GM23338 (cell line): Measurements from ENCODE around the gene GNG12. TPM values are rescaled to one million over a fixed set of nuclear protein-coding genes. Genes with fewer than 3 reads are reported as not detected.
A peak's percentile ranks its signal among the peaks of the same experiment; 100 is the strongest.

Experiments
- ATAC-seq: fragments of 200-7000 bp; cut with Tn5 transposase; 3 replicates; pipeline ENCODE4 v1.9.1; 2020
- DNase-seq: peaks from one replicate; pipeline ENCODE4 v3.0.0-alpha.2; 2015; ENCODE audit warnings: low spot score
- H2AFZ ChIP-seq: fragments of 200-600 bp; sonication (generic); 2 replicates; pipeline ENCODE4 v1.8.0; 2016; ENCODE audit warnings: antibody characterized with exemption, mild to moderate bottlenecking, moderate library complexity
- H3F3A ChIP-seq: fragments of 200-600 bp; sonication (generic); replicated peaks from 2 replicates; pipeline ENCODE4 v1.8.0; 2017; ENCODE audit warnings: antibody characterized with exemption, mixed run types, low read depth
- H3K27ac ChIP-seq: fragments of 200-600 bp; sonication (generic); 2 replicates; pipeline ENCODE4 v1.6.1; 2016; ENCODE audit warnings: low read depth
- H3K27me3 ChIP-seq: fragments of 200-600 bp; sonication (generic); 2 replicates; pipeline ENCODE4 v1.8.0; 2016; ENCODE audit warnings: mild to moderate bottlenecking, mixed run types, moderate library complexity; ENCODE audit not compliant: insufficient read depth
- H3K36me3 ChIP-seq: fragments of 200-600 bp; sonication (generic); 2 replicates; pipeline ENCODE4 v1.8.0; 2016; ENCODE audit warnings: mild to moderate bottlenecking; ENCODE audit not compliant: insufficient read depth
- H3K4me1 ChIP-seq: fragments of 200-600 bp; sonication (generic); 2 replicates; pipeline ENCODE4 v1.8.0; 2016; ENCODE audit warnings: mild to moderate bottlenecking, moderate library complexity; ENCODE audit not compliant: insufficient read depth
- H3K4me2 ChIP-seq: fragments of 200-600 bp; sonication (generic); 2 replicates; pipeline ENCODE4 v1.7.1; 2017; ENCODE audit warnings: mixed run types
- H3K4me3 ChIP-seq: fragments of 200-600 bp; sonication (generic); 2 replicates; pipeline ENCODE4 v1.6.1; 2016; ENCODE audit warnings: mixed run types
- H3K79me2 ChIP-seq: fragments of 200-600 bp; sonication (generic); replicated peaks from 2 replicates; pipeline ENCODE4 v1.8.0; 2017; ENCODE audit warnings: mild to moderate bottlenecking; ENCODE audit not compliant: insufficient read depth
- H3K9me2 ChIP-seq: fragments of 200-600 bp; sonication (generic); 2 replicates; pipeline ENCODE4 v1.8.0; 2017; ENCODE audit not compliant: insufficient read depth
- H4K20me1 ChIP-seq: fragments of 200-600 bp; sonication (generic); replicated peaks from 2 replicates; pipeline ENCODE4 v1.8.0; 2017; ENCODE audit warnings: mild to moderate bottlenecking; ENCODE audit not compliant: insufficient read depth
- H3K27ac Mint-ChIP-seq: 2 replicates; pipeline ENCODE4 v1.8.0; 2020; ENCODE audit warnings: inconsistent platforms, mild to moderate bottlenecking, moderate library complexity, mixed read lengths
- H3K27me3 Mint-ChIP-seq: 3 replicates; pipeline ENCODE4 v1.8.0; 2022; ENCODE audit warnings: low read depth, mild to moderate bottlenecking, moderate library complexity, mixed read lengths, inconsistent platforms; ENCODE audit not compliant: insufficient read depth, poor library complexity
- H3K36me3 Mint-ChIP-seq: 3 replicates; pipeline ENCODE4 v1.8.0; 2021; ENCODE audit warnings: low read depth, mild to moderate bottlenecking, inconsistent platforms, moderate library complexity, mixed read lengths
- H3K4me1 Mint-ChIP-seq: 3 replicates; pipeline ENCODE4 v1.8.0; 2020; ENCODE audit warnings: mild to moderate bottlenecking, inconsistent platforms, mixed read lengths
- H3K4me3 Mint-ChIP-seq: 3 replicates; pipeline ENCODE4 v1.8.0; 2021; ENCODE audit warnings: moderate library complexity, mild to moderate bottlenecking, inconsistent platforms, mixed read lengths
- H3K9me3 Mint-ChIP-seq: 3 replicates; pipeline ENCODE4 v1.8.0; 2020; ENCODE audit warnings: moderate library complexity, mild to moderate bottlenecking, inconsistent platforms, mixed read lengths
- CREB1 ChIP-seq: fragments of 250-450 bp; sonication (Bioruptor Pico); IDR thresholded peaks from 2 replicates; pipeline ENCODE4 v1.5.0; 2020; ENCODE audit warnings: low read depth, mild to moderate bottlenecking, moderate library complexity
- EZH2 ChIP-seq: fragments of 200-600 bp; sonication (generic); IDR thresholded peaks from one replicate; pipeline ENCODE4 v1.8.0; 2017; ENCODE audit warnings: antibody characterized with exemption, mild to moderate bottlenecking, low read depth; ENCODE audit not compliant: unreplicated experiment
- EZH2phosphoT487 ChIP-seq: fragments of 200-600 bp; sonication (generic); IDR thresholded peaks from one replicate; pipeline ENCODE4 v1.8.1; 2018; ENCODE audit warnings: antibody characterized with exemption; ENCODE audit not compliant: unreplicated experiment
- JUNB ChIP-seq: IDR thresholded peaks from one replicate; pipeline ENCODE4 v1.6.1; 2016; ENCODE audit warnings: antibody characterized with exemption; ENCODE audit not compliant: unreplicated experiment
- NANOG ChIP-seq: IDR thresholded peaks from 2 replicates; pipeline ENCODE4 v1.6.1; 2016; ENCODE audit warnings: antibody characterized with exemption, borderline replicate concordance
- POLR2AphosphoS5 ChIP-seq: IDR thresholded peaks from 2 replicates; pipeline ENCODE4 v1.6.1; 2016; ENCODE audit warnings: antibody characterized with exemption, low read depth
- STAT1 ChIP-seq: IDR thresholded peaks from one replicate; pipeline ENCODE4 v1.6.1; 2016; ENCODE audit warnings: antibody characterized with exemption; ENCODE audit not compliant: unreplicated experiment
- ZNF114 ChIP-seq: fragments of 250-450 bp; sonication (Bioruptor Pico); IDR thresholded peaks from 2 replicates; pipeline ENCODE4 v1.5.0; 2020; ENCODE audit warnings: mild to moderate bottlenecking, moderate library complexity
- ZNF331 ChIP-seq: fragments of 250-450 bp; sonication (Bioruptor Pico); IDR thresholded peaks from 2 replicates; pipeline ENCODE4 v1.5.0; 2020; ENCODE audit warnings: low read depth, mild to moderate bottlenecking, moderate library complexity
- polyA plus RNA-seq: library from polyadenylated mRNA; unstranded; fragments of >200 nt; fragmentation: Nextera tagmentation; extraction: Ambion mirVana; gene quantifications from 2 replicates; pipeline ENCODE4 v1.2.1, GENCODE V29; 2016
- total RNA-seq: library from RNA; depleted of rRNA; stranded (reverse); fragments of >200 nt; shearing (Covaris generic); gene quantifications from 2 replicates; pipeline ENCODE4 v1.2.3, GENCODE V29; 2014
- TF ChIP-seq, protein P1 (sequence below): fragments of 250-450 bp; sonication (Bioruptor Pico); IDR thresholded peaks from 2 replicates; pipeline ENCODE4 v1.5.0; 2020; ENCODE audit warnings: mild to moderate bottlenecking, moderate library complexity
- TF ChIP-seq, protein P2 (sequence below): IDR thresholded peaks from 2 replicates; pipeline ENCODE4 v1.6.1; 2016; ENCODE audit warnings: antibody characterized with exemption
- TF ChIP-seq, protein P3 (sequence below): IDR thresholded peaks from one replicate; pipeline ENCODE4 v1.6.1; 2018; ENCODE audit warnings: antibody characterized with exemption; ENCODE audit not compliant: unreplicated experiment
- TF ChIP-seq, protein P4 (sequence below), 2 experiments: fragments of 200-600 bp in 1 of 2; sonication (generic) in 1 of 2; conservative IDR thresholded peaks; 2 replicates each; pipeline versions ENCODE4 v1.5.1 to v1.6.1; 2016 to 2017; ENCODE audit warnings: antibody characterized with exemption in 2 of 2, low read depth in 2 of 2, mild to moderate bottlenecking in 2 of 2, moderate library complexity in 1 of 2

Gene GNG12
- total and polyA plus RNA-seq, 2 experiments from 2014 or later = 13.4 to 33.0 TPM

DNA sequence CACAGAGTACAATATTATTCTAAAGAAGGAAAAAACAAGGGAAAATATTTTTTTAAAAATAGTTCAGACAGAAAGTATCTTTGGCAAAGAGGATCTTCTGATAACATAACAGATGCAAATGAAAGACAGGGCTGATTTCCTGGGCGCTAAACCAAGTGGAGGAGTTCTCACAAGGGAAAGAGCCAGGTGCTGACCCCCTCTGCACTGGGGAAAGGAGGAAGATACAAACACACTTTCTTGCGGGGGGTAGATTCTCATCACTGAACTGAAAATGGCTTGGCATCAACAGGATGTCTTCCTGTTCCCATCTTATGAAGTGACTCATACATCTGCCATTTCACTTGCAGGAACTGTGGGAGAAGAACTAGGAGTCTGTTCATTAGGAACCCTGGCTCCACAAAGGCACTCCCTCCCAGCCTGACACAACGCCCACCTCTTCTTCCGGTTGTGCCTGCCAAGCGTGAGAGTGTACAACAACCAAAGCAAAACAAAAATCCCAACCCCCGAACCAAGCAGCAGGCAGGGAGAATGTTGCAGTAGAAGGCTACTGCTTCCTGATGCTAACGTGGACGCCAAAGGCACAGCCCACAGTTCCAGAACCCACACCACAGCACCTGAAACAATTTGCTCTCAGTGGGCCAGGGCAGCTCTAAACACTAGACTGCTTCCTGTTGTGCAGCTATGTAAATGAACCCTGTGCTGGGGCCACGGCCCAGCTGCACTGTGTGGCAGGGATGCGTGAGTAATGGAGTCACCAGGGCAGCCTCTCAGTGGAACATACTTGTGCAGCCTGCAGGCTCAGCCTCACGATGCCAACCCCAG lies 97.2 kb downstream of the GNG12 start:
- H3K27me3 ChIP-seq = no peaks in the 10 kb centered on the region
- H3K27ac Mint-ChIP-seq = no peak overlapping the region; the same call in 1 of the 2 replicates
- peaks cover 20% of the 10 kb centered on the region; the same call in 1 of the 2 replicates for H3K4me1 ChIP-seq
- peak overlapping the region; percentile 1; the same call in 1 of the 2 replicates for H3K27ac ChIP-seq
- no peaks in the 10 kb centered on the region for H3K79me2 ChIP-seq
- H3K4me3 ChIP-seq = no peak overlapping the region
- peak overlapping the region; percentile 32; the same call in 1 of the 2 replicates for H3K4me2 ChIP-seq
- ATAC-seq (peak; percentile 72), DNase-seq (no peak)
- H3K4me3 Mint-ChIP-seq = no peak overlapping the region
- no peak overlapping the region for H2AFZ ChIP-seq
- H3K9me3 Mint-ChIP-seq = no peaks in the 10 kb centered on the region
- H3K36me3 ChIP-seq = no peaks in the 10 kb centered on the region
- H3K4me1 Mint-ChIP-seq = peaks cover 30% of the 10 kb centered on the region
- H3K9me2 ChIP-seq = no peaks in the 10 kb centered on the region
- H3F3A ChIP-seq = no peaks in the 10 kb centered on the region
- H3K36me3 Mint-ChIP-seq = no peaks in the 10 kb centered on the region
- no peaks in the 10 kb centered on the region for H4K20me1 ChIP-seq
- peaks cover 2% of the 10 kb centered on the region for H3K27me3 Mint-ChIP-seq
- TF ChIP-seq ZNF331 (CRISPR knock-in tag) (no peak), EZH2 (no peak), JUNB (no peak), STAT1 (no peak), NANOG (no peak), POLR2AphosphoS5 (no peak), EZH2phosphoT487 (no peak), CREB1 (CRISPR knock-in tag) (no peak), ZNF114 (CRISPR knock-in tag) (no peak)
- TF ChIP-seq, protein P1, sequence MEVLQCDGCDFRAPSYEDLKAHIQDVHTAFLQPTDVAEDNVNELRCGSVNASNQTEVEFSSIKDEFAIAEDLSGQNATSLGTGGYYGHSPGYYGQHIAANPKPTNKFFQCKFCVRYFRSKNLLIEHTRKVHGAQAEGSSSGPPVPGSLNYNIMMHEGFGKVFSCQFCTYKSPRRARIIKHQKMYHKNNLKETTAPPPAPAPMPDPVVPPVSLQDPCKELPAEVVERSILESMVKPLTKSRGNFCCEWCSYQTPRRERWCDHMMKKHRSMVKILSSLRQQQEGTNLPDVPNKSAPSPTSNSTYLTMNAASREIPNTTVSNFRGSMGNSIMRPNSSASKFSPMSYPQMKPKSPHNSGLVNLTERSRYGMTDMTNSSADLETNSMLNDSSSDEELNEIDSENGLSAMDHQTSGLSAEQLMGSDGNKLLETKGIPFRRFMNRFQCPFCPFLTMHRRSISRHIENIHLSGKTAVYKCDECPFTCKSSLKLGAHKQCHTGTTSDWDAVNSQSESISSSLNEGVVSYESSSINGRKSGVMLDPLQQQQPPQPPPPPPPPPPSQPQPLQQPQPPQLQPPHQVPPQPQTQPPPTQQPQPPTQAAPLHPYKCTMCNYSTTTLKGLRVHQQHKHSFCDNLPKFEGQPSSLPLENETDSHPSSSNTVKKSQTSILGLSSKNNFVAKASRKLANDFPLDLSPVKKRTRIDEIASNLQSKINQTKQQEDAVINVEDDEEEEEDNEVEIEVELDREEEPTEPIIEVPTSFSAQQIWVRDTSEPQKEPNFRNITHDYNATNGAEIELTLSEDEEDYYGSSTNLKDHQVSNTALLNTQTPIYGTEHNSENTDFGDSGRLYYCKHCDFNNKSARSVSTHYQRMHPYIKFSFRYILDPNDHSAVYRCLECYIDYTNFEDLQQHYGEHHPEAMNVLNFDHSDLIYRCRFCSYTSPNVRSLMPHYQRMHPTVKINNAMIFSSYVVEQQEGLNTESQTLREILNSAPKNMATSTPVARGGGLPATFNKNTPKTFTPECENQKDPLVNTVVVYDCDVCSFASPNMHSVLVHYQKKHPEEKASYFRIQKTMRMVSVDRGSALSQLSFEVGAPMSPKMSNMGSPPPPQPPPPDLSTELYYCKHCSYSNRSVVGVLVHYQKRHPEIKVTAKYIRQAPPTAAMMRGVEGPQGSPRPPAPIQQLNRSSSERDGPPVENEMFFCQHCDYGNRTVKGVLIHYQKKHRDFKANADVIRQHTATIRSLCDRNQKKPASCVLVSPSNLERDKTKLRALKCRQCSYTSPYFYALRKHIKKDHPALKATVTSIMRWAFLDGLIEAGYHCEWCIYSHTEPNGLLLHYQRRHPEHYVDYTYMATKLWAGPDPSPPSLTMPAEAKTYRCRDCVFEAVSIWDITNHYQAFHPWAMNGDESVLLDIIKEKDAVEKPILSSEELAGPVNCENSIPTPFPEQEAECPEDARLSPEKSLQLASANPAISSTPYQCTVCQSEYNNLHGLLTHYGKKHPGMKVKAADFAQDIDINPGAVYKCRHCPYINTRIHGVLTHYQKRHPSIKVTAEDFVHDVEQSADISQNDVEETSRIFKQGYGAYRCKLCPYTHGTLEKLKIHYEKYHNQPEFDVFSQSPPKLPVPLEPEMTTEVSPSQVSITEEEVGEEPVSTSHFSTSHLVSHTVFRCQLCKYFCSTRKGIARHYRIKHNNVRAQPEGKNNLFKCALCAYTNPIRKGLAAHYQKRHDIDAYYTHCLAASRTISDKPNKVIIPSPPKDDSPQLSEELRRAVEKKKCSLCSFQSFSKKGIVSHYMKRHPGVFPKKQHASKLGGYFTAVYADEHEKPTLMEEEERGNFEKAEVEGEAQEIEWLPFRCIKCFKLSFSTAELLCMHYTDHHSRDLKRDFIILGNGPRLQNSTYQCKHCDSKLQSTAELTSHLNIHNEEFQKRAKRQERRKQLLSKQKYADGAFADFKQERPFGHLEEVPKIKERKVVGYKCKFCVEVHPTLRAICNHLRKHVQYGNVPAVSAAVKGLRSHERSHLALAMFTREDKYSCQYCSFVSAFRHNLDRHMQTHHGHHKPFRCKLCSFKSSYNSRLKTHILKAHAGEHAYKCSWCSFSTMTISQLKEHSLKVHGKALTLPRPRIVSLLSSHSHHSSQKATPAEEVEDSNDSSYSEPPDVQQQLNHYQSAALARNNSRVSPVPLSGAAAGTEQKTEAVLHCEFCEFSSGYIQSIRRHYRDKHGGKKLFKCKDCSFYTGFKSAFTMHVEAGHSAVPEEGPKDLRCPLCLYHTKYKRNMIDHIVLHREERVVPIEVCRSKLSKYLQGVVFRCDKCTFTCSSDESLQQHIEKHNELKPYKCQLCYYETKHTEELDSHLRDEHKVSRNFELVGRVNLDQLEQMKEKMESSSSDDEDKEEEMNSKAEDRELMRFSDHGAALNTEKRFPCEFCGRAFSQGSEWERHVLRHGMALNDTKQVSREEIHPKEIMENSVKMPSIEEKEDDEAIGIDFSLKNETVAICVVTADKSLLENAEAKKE (CRISPR knock-in tag) = no peak
- TF ChIP-seq, protein P2, sequence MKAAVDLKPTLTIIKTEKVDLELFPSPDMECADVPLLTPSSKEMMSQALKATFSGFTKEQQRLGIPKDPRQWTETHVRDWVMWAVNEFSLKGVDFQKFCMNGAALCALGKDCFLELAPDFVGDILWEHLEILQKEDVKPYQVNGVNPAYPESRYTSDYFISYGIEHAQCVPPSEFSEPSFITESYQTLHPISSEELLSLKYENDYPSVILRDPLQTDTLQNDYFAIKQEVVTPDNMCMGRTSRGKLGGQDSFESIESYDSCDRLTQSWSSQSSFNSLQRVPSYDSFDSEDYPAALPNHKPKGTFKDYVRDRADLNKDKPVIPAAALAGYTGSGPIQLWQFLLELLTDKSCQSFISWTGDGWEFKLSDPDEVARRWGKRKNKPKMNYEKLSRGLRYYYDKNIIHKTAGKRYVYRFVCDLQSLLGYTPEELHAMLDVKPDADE = no peak
- TF ChIP-seq, protein P3, sequence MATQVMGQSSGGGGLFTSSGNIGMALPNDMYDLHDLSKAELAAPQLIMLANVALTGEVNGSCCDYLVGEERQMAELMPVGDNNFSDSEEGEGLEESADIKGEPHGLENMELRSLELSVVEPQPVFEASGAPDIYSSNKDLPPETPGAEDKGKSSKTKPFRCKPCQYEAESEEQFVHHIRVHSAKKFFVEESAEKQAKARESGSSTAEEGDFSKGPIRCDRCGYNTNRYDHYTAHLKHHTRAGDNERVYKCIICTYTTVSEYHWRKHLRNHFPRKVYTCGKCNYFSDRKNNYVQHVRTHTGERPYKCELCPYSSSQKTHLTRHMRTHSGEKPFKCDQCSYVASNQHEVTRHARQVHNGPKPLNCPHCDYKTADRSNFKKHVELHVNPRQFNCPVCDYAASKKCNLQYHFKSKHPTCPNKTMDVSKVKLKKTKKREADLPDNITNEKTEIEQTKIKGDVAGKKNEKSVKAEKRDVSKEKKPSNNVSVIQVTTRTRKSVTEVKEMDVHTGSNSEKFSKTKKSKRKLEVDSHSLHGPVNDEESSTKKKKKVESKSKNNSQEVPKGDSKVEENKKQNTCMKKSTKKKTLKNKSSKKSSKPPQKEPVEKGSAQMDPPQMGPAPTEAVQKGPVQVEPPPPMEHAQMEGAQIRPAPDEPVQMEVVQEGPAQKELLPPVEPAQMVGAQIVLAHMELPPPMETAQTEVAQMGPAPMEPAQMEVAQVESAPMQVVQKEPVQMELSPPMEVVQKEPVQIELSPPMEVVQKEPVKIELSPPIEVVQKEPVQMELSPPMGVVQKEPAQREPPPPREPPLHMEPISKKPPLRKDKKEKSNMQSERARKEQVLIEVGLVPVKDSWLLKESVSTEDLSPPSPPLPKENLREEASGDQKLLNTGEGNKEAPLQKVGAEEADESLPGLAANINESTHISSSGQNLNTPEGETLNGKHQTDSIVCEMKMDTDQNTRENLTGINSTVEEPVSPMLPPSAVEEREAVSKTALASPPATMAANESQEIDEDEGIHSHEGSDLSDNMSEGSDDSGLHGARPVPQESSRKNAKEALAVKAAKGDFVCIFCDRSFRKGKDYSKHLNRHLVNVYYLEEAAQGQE = no peak
- TF ChIP-seq, protein P4, sequence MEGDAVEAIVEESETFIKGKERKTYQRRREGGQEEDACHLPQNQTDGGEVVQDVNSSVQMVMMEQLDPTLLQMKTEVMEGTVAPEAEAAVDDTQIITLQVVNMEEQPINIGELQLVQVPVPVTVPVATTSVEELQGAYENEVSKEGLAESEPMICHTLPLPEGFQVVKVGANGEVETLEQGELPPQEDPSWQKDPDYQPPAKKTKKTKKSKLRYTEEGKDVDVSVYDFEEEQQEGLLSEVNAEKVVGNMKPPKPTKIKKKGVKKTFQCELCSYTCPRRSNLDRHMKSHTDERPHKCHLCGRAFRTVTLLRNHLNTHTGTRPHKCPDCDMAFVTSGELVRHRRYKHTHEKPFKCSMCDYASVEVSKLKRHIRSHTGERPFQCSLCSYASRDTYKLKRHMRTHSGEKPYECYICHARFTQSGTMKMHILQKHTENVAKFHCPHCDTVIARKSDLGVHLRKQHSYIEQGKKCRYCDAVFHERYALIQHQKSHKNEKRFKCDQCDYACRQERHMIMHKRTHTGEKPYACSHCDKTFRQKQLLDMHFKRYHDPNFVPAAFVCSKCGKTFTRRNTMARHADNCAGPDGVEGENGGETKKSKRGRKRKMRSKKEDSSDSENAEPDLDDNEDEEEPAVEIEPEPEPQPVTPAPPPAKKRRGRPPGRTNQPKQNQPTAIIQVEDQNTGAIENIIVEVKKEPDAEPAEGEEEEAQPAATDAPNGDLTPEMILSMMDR (conservative IDR thresholded peaks at IDR 0.05; ENCODE audit: low read depth in 2 of 2) = no peak
